Ectodermal cell (in vitro differentiated cells): ENCODE data around the gene KRIT1.
"Not testable (repeated sequence)": the region's sequence is repeated elsewhere in the genome, so short reads cannot be mapped to it uniquely, and the experiment has no call there.

Experiments
- H3K27ac ChIP-seq: 2 replicates; pipeline ENCODE4 v1.7.0; 2013; ENCODE audit warnings: mild to moderate bottlenecking, low read depth, low read length; ENCODE audit not compliant: insufficient read depth, poor library complexity, severe bottlenecking
- H3K27me3 ChIP-seq: 2 replicates; pipeline ENCODE4 v1.7.0; 2013; ENCODE audit warnings: mild to moderate bottlenecking, low read length; ENCODE audit not compliant: insufficient read depth, control insufficient read depth, poor library complexity, severe bottlenecking
- H3K36me3 ChIP-seq: one replicate; pipeline ENCODE4 v1.7.0; 2013; ENCODE audit warnings: low read length; ENCODE audit not compliant: control insufficient read depth, insufficient read depth
- H3K4me1 ChIP-seq: one replicate; pipeline ENCODE4 v1.7.0; 2013; ENCODE audit warnings: low read length; ENCODE audit not compliant: control insufficient read depth, insufficient read depth
- H3K4me3 ChIP-seq: 2 replicates; pipeline ENCODE4 v1.7.0; 2013; ENCODE audit warnings: low read depth, low read length, control low read depth; ENCODE audit not compliant: insufficient read depth
- H3K9me3 ChIP-seq: 2 replicates; pipeline ENCODE4 v1.7.0; 2013; ENCODE audit warnings: mild to moderate bottlenecking, low read length, moderate library complexity; ENCODE audit not compliant: control insufficient read depth
- WGBS, 2 experiments: methylation state at CpG; one replicate each; pipeline ENCODE4 v1.1.7; 2013; ENCODE audit warnings: missing lambda C conversion rate in 2 of 2; 5-methylcytosine and 5-hydroxymethylcytosine counted together

KRIT1 gene

DNA sequence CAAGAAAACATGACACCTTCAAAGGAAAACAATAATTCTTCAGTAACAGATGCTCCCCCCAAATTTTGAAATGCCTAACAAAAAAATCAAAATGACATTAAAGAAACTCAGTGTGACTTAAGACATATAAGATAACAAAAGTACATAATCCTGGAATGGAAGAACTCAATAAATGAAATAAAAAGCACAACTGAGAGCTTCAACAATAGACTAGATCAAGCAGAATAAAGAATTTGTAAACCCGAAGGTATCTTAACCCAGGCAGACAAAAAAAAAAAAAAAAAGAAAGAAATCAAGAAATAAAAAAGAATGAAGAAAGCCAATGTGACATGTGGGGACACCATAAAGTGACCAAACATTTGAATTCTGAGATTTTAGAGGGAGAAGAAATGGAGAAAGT lies 39.0 kb downstream of the KRIT1 start:
- H3K4me1 ChIP-seq, result no peaks in the 10 kb centered on the region
- WGBS, 2 experiments, result 90% methylated on average over 1 of the region's 1 CpG; no CpG with 5 or more reads in 1 of the 2 experiments
- no peaks in the 10 kb centered on the region for H3K27me3 ChIP-seq
- no peak overlapping the region for H3K4me3 ChIP-seq
- no peak overlapping the region for H3K27ac ChIP-seq
- no peaks in the 10 kb centered on the region for H3K9me3 ChIP-seq
- H3K36me3 ChIP-seq, result peaks cover 20% of the 10 kb centered on the region

DNA sequence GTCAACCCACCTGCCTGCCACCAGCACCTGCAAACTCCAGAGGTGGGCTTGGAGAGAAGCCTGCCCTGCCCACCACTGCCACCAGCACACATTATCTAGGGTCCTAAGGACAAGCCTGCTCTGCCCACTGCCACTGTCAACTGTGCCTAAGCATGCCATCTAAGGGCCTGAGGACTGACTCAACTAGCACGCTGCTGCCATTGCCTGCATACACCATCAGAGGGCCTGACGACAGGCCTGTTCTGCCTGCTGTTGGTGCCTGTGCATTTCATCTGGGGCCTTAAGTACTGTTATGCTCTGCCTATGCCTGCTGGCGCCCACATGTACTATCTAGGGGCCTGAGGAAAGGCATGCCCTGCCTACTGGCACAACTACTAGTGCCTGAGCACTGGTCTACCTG lies 39.7 kb downstream of the KRIT1 start:
- H3K9me3 ChIP-seq, result no peaks in the 10 kb centered on the region
- H3K27ac ChIP-seq, result no peak overlapping the region
- H3K4me1 ChIP-seq, result no peaks in the 10 kb centered on the region
- no peaks in the 10 kb centered on the region for H3K27me3 ChIP-seq
- H3K36me3 ChIP-seq, result peaks cover 16% of the 10 kb centered on the region
- WGBS, 2 experiments, result 90 to 91% methylated on average over 3 of the region's 3 CpGs
- H3K4me3 ChIP-seq, result no peak overlapping the region

DNA sequence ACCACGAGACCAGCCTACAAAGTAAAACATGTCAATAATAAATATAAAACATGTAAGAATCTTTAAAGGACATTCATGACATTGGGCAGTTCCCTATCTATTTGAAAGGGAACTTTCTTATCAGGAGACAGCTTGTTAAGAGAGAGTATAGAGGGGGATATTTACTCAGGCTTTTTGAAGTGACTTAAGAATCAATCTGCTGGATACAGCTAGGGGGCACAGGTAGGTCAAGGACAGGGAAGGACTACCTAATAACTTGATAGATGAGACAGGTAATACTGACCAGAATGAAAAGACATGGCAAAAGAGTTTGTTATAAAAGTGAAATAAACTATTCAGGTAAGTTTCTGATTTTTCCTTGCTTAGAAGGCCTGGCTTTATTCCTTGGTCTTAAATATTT lies 44.9 kb downstream of the KRIT1 start:
- H3K27ac ChIP-seq, result no peak overlapping the region
- 100% methylated on average over 1 of the region's 1 CpG; no CpG with 5 or more reads in 1 of the 2 experiments for WGBS, 2 experiments
- no peaks in the 10 kb centered on the region for H3K27me3 ChIP-seq
- no peaks in the 10 kb centered on the region for H3K4me1 ChIP-seq
- peaks cover 17% of the 10 kb centered on the region for H3K36me3 ChIP-seq
- no peaks in the 10 kb centered on the region for H3K9me3 ChIP-seq
- H3K4me3 ChIP-seq, result no peak overlapping the region

DNA sequence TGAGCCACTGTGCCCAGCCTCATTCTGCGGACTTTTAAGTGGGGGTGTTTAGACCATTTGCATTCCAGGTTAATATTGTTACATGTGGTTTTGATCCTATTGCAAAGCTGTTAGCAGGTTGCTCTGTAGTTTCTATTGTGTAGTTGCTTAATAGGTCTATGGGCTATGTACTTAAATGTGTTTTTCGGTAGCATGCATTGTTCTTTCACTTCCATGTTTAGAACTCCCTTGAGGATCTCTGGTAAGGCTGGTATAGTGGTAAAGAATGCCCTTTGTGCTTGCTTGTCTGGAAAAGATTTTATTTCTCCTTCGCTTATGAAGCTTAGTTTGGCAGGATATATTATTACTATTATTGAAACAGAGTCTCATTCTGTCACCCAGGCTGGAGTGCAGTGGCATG lies 53.4 kb downstream of the KRIT1 start:
- 89 to 90% methylated on average over 3 of the region's 3 CpGs for WGBS, 2 experiments
- Histone ChIP-seq H3K9me3 (peaks cover 5% of the 10 kb centered on the region), H3K27me3 (no peaks in the 10 kb centered on the region), H3K36me3 (peaks cover 8% of the 10 kb centered on the region), H3K27ac (no peak overlapping the region), H3K4me3 (no peak overlapping the region), H3K4me1 (no peaks in the 10 kb centered on the region)

DNA sequence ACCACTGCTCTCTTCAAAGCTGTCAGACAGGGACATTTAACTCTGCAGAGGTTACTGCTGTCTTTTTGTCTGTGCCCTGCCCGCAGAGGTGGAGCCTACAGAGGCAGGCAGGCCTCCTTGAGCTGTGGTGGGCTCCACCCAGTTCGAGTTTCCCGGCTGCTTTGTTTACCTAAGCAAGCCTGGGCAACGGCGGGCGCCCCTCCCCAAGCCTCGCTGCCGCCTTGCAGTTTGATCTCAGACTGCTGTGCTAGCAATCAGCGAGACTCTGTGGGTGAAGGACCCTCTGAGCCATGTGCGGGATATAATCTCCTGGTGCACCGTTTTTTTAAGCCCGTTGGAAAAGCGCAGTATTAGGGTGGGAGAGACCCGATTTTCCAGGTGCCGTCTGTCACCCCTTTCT lies 56.5 kb downstream of the KRIT1 start:
- H3K4me1 ChIP-seq, H3K9me3 ChIP-seq, H3K27ac ChIP-seq, H3K4me3 ChIP-seq, H3K36me3 ChIP-seq, H3K27me3 ChIP-seq: not testable (repeated sequence)
- WGBS, 2 experiments, result 92 to 93% methylated on average over 15 of the region's 15 CpGs

DNA sequence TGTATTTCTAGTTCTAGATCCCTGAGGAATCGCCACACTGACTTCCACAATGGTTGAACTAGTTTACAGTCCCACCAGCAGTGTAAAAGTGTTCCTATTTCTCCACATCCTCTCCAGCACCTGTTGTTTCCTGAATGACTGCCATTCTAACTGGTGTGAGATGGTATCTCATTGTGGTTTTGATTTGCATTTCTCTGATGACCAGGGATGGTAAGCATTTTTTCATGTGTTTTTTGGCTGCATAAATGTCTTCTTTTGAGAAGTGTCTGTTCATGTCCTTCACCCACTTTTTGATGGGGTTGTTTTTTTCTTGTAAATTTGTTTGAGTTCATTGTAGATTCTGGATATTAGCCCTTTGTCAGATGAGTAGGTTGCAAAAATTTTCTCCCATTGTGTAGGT lies 61.4 kb downstream of the KRIT1 start:
- 100% methylated on average over 1 of the region's 1 CpG; no CpG with 5 or more reads in 1 of the 2 experiments for WGBS, 2 experiments
- not testable (repeated sequence) for H3K4me1 ChIP-seq, H3K9me3 ChIP-seq, H3K4me3 ChIP-seq, H3K36me3 ChIP-seq, H3K27me3 ChIP-seq, H3K27ac ChIP-seq

DNA sequence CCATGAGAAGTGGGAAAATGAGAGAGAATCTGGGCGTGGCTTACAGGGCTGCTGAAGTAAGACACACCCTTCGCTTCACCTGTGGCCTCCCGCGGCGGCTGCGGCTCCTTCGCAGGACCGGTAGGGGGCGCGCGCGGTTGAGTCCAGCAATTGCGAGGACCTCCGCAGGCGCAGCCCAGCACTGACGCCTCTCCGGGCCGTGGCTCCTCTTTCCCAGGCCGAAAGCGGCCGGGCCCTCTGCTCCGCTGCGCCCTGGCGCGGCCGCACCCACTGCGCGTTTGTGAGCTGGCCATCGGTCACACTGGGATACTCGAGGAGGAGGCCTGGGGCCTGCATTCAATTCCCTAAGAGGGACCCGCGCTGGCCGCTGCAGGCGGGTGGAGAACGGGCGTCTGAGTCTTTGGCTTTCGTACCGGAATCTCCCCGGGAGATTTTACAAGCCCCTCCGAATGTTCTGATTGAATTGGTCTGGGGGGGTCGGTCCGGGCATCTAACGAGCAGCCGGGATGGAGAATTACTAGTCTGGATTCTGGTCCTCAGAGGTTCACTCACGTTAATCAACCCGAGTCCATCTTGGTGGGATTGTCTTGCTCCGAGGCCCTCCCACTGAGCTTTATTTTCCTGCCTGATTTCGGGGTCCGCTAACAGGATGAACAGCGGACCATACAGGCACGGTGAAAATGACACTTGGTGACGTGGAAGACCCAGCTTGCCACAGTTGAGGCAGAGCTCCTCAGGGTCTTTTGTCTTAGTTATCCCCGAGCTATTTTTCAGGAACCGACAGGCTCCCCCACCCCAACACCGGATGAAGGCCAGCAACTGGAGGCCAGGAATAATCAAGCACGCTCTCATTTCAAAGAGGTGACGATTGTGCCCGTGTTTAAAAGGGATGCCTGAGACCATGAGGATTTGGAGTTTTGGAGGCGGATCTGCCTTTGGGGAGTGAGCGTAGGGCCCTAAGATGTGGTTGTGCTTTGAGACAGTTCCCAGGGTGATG lies 66.5 kb downstream of the KRIT1 start, which contains the start of gene LRRD1:
LRRD1 (minus strand) TSS at position 215 of the 997 bp plus-strand sequence. CDS start 13,940 bp downstream, outside the sequence.
- H3K4me3 ChIP-seq, result peak within 1 kb of the TSS; percentile 33

DNA sequence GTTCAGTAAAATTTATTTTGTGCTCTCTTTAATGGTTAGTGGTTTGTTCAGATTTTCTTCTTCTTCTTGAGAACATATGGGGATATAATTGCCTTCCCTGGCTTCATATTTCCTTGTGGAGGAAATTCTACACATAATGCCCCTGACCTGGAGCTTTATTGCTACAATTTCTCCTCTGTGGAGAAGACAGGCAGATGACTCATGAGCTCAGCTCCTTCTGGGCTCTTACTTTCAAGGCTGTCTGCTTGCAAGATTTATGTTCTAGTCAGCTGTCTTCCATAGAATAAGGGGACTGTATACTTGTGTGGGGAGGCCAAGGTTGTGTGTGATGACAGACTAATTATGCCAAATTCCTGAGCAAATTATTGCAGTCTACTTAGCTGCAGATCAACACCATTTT lies 68.4 kb downstream of the KRIT1 start:
- H3K27ac ChIP-seq, result no peak overlapping the region
- H3K4me1 ChIP-seq, result no peaks in the 10 kb centered on the region
- H3K36me3 ChIP-seq, result no peaks in the 10 kb centered on the region
- H3K4me3 ChIP-seq, result no peak overlapping the region
- no peaks in the 10 kb centered on the region for H3K27me3 ChIP-seq
- no peaks in the 10 kb centered on the region for H3K9me3 ChIP-seq

More for the DNA sequence above, 66.5 kb downstream of the KRIT1 start, which contains the start of gene LRRD1:
- no peaks in the 10 kb centered on the region for H3K4me1 ChIP-seq
- 37 to 38% methylated on average over 60 of the region's 60 CpGs for WGBS, 2 experiments
- H3K27me3 ChIP-seq, result no peaks in the 10 kb centered on the region
- no peaks in the 10 kb centered on the region for H3K36me3 ChIP-seq
- H3K9me3 ChIP-seq, result no peaks in the 10 kb centered on the region
- no peak within 1 kb of the TSS for H3K27ac ChIP-seq

DNA sequence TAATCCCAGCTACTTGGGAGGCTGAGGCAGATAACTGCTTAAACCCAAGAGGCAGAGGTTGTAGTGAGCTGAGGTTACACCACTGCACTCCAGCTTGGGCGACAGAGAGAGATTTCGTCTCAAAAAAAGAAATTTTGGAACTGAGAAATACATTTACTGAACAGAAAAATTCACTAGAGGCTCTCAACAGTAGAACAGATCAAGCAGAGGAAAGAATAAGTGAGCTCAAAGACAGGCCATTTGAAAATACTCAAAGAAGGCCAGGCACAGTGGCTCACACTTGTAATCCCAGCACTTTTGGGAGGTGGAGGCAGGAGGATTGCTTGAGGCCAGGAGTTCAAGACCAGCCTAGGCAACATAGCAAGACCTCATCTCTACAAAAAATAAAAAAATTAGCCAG lies 76.2 kb downstream of the KRIT1 start:
- H3K27ac ChIP-seq, H3K27me3 ChIP-seq, H3K9me3 ChIP-seq, H3K36me3 ChIP-seq, H3K4me3 ChIP-seq, H3K4me1 ChIP-seq: not testable (repeated sequence)
- 82 to 88% methylated on average over 2 of the region's 2 CpGs for WGBS, 2 experiments

DNA sequence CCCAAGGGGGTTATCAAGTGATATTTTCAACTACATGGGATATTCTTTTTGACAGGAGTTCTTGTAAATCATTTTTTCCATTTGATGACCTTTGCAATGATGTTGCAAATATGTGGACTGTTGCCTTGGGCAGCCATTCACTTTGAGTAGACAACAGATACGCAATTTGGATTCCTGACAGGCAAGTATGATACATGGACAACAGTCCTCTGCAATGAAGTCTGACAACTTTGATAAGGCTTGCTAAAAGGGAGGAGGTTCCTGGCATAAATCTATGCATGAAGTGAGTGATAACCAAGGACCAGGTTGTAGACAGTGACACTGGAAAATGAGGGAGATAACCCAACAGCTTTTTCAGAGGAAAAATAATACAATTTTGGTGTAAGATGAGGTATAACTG lies 84.4 kb downstream of the KRIT1 start:
- H3K27ac ChIP-seq, result no peak overlapping the region
- H3K9me3 ChIP-seq, result no peaks in the 10 kb centered on the region
- no peaks in the 10 kb centered on the region for H3K27me3 ChIP-seq
- 95% methylated on average over 1 of the region's 1 CpG for WGBS, 2 experiments
- no peak overlapping the region for H3K4me3 ChIP-seq
- H3K36me3 ChIP-seq, result no peaks in the 10 kb centered on the region
- H3K4me1 ChIP-seq, result no peaks in the 10 kb centered on the region
